Spleen (tissue), 11 donors: ENCODE data around the gene CDK11B. TPM values are rescaled to one million over a fixed set of nuclear protein-coding genes. Genes with fewer than 3 reads are reported as not detected.

Source experiments
- DNase-seq: peaks from one replicate; pipeline ENCODE4 v3.0.0-alpha.2; 2020
- H3K27ac ChIP-seq, 8 donors: fragments of 200-600 bp; sonication (generic) in 7 of 8; 1 replicate in 4 of 8; 2 replicates in 4 of 8; pipeline versions ENCODE4 v1.5.0 to v1.8.0; 2016 to 2021; ENCODE audit warnings: inconsistent platforms in 4 of 8, mild to moderate bottlenecking in 4 of 8, moderate library complexity in 1 of 8
- H3K27me3 ChIP-seq, 7 donors: fragments of 200-600 bp; sonication (generic) in 6 of 7; replicated peaks in 1 of 7; 1 replicate in 4 of 7; 2 replicates in 3 of 7; pipeline versions ENCODE4 v1.5.0 to v1.8.0; 2016 to 2021; ENCODE audit warnings: inconsistent platforms in 3 of 7, mild to moderate bottlenecking in 1 of 7
- H3K36me3 ChIP-seq, 6 donors: fragments of 200-600 bp; sonication (generic) in 5 of 6; 1 replicate in 4 of 6; 2 replicates in 2 of 6; pipeline versions ENCODE4 v1.5.0 to v1.8.0; 2016 to 2021; ENCODE audit warnings: inconsistent platforms in 2 of 6
- H3K4me1 ChIP-seq, 6 donors: fragments of 200-600 bp; sonication (generic) in 5 of 6; 1 replicate in 3 of 6; 2 replicates in 3 of 6; pipeline versions ENCODE4 v1.5.0 to v1.8.0; 2016 to 2021; ENCODE audit warnings: inconsistent platforms in 3 of 6
- H3K4me3 ChIP-seq, 8 donors: fragments of 200-600 bp; sonication (generic) in 7 of 8; 1 replicate in 4 of 8; 2 replicates in 4 of 8; pipeline versions ENCODE4 v1.5.0 to v1.8.0; 2016 to 2021; ENCODE audit warnings: inconsistent platforms in 4 of 8, mild to moderate bottlenecking in 4 of 8, moderate library complexity in 2 of 8
- H3K9me3 ChIP-seq, 8 donors: fragments of 200-600 bp; sonication (generic) in 7 of 8; 1 replicate in 4 of 8; 2 replicates in 4 of 8; pipeline versions ENCODE4 v1.5.0 to v1.8.0; 2016 to 2021; ENCODE audit warnings: inconsistent platforms in 4 of 8
- POLR2A ChIP-seq, 3 donors: fragments of 450-650 bp; IDR thresholded peaks; one replicate each; pipeline ENCODE4 v1.5.1; 2017; ENCODE audit warnings: antibody characterized with exemption in 3 of 3, mild to moderate bottlenecking in 1 of 3
- POLR2AphosphoS5 ChIP-seq, 3 donors: sonication (generic); formaldehyde crosslinking; IDR thresholded peaks; one replicate each; pipeline ENCODE4 v1.5.1; 2017; ENCODE audit warnings: antibody characterized with exemption in 3 of 3
- WGBS, 5 donors: extraction: QIAGEN DNeasy Blood & Tissue Kit in 3 of 5; methylation state at CpG; one replicate each; pipeline versions ENCODE4 v1.1.5 to v1.1.7; 2013 to 2018; 5-methylcytosine and 5-hydroxymethylcytosine counted together
- intact Hi-C: fragments of 100-400 bp; cut with DNase I; formaldehyde crosslinking; loops from one replicate; pipeline ENCODE4 v1.15.0; 2023; ENCODE audit warnings: low total_unique reads
- polyA plus RNA-seq, 3 donors: library from polyadenylated mRNA; stranded (reverse); fragments of 200-250 nt; gene quantifications; one replicate each; pipeline ENCODE4 v1.2.1, GENCODE V29; 2013
- total RNA-seq, 7 donors: library from RNA; depleted of rRNA in 3 of 7; stranded (reverse); fragments of >200 nt in 3 of 7; fragmentation: NEBNext Ultra II Directional in 4 of 7; extraction: Animal tissue kit (Norgen Biotek cat#: 25700) in 4 of 7; gene quantifications; one replicate each; pipeline versions ENCODE4 v1.1.0 to v1.2.1, GENCODE V29; 2016 to 2021
- TF ChIP-seq, protein P1 (sequence below), 11 experiments: fragments of 200-600 bp in 7 of 11; fragments of 450-650 bp in 4 of 11; sonication (generic) in 4 of 11; IDR thresholded peaks in 8 of 11; conservative IDR thresholded peaks in 3 of 11; 1 replicate in 7 of 11; 2 replicates in 4 of 11; pipeline versions ENCODE4 v1.4.0 to v1.8.0; 2016 to 2021; ENCODE audit warnings: antibody characterized with exemption in 11 of 11, inconsistent platforms in 4 of 11, mild to moderate bottlenecking in 1 of 11
- donor health status: healthy with polysubstance abuse.
- donor health status: DM: no; HTN: no; CAD: no; lungs with moderate emphysema.
- donor health status: DM: no; HTN: no; CAD: no.
- donor health status: Bipolar disorder and iron deficiency.
- donor health status: healthy.
- donor health status: DM: no; HTN: no; CAD: no.
- donor health status: DM: yes; HTN: yes; CAD: no.

The CDK11B gene
- total and polyA plus RNA-seq, 10 donors, result 19.4 to 38.2 (median 29.2) TPM

DNA sequence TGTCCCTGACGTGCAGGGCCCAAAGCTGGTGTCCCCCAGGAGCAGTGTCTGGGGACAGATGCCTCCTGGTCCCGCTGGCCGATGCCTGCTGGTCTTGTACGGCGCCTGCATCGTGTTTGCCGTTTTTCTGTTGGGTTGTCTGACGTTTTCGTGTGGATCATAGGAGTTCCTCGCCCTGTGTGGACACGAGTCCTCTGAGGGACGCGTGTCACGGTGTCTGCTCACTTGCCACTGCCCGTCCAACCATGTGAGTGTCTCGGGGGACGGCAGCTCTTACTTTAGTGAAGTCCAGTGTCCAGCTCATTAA lies 36.1 kb downstream of the CDK11B start:
- intact Hi-C loops, result no loop called here
- TF ChIP-seq POLR2AphosphoS5 (IDR thresholded peaks at IDR 0.05), result peak in 2 of 3 donors; percentile 8 to 41
- TF ChIP-seq, protein P1, sequence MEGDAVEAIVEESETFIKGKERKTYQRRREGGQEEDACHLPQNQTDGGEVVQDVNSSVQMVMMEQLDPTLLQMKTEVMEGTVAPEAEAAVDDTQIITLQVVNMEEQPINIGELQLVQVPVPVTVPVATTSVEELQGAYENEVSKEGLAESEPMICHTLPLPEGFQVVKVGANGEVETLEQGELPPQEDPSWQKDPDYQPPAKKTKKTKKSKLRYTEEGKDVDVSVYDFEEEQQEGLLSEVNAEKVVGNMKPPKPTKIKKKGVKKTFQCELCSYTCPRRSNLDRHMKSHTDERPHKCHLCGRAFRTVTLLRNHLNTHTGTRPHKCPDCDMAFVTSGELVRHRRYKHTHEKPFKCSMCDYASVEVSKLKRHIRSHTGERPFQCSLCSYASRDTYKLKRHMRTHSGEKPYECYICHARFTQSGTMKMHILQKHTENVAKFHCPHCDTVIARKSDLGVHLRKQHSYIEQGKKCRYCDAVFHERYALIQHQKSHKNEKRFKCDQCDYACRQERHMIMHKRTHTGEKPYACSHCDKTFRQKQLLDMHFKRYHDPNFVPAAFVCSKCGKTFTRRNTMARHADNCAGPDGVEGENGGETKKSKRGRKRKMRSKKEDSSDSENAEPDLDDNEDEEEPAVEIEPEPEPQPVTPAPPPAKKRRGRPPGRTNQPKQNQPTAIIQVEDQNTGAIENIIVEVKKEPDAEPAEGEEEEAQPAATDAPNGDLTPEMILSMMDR (IDR thresholded peaks at IDR 0.05 in 8 of 11, conservative IDR thresholded peaks at IDR 0.05 in 3 of 11), result no peak

DNA sequence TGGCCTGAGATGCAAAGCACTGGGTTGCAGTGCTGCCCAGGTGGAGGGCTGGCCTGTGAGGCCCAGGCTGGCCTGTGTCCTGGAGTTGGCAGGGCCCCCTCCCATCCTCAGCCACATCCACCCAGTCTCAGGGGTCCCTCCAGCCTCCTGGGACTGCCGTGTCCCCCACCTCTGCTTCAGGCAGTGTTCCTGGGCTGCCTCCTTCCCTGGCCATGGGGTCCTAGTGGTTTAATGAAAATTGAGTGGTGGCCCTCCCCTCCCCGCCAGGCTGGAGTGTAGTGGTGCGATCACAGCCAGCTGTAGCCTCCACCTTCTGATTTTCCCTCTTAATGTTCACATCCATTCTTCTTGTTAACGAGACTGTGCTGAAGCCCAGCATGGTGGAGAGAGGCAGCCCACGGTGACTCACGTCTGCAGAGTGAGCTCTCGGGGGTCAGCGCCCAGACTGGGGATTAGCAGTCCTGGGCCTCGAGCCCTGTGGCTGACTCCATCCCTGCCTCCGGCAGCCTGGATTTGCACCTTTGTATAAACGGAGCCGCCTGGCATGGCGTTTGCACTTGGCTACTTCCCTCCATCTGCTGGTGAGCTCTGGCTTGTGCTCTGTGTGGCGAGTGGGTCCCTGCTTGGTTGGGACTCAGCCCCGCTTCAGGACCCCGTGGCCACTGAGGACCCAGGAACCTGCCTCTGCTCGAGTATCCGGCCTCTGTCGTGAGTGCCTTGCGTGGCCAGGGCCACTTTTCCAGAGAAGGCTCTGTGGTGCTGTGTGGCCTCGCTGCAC lies 36.6 kb downstream of the CDK11B start:
- intact Hi-C loops, result no loop called here
- TF ChIP-seq POLR2AphosphoS5 (IDR thresholded peaks at IDR 0.05) (no peak), POLR2A (IDR thresholded peaks at IDR 0.05) (no peak)
- TF ChIP-seq, protein P1 (IDR thresholded peaks at IDR 0.05 in 8 of 11, conservative IDR thresholded peaks at IDR 0.05 in 3 of 11), result no peak
- DNase-seq, result peak; percentile 74
- Histone ChIP-seq H3K27me3 (no peaks in the 10 kb centered on the region), H3K36me3 (peaks cover 0 to 60% (median 0%) of the 10 kb centered on the region in 6 donors), H3K9me3 (no peaks in the 10 kb centered on the region), H3K4me1 (peaks cover 0 to 21% (median 9%) of the 10 kb centered on the region in 6 donors), H3K27ac (no peak overlapping the region), H3K4me3 (no peak overlapping the region)
- 85 to 93% (median 87%) methylated on average over 13 to 21 of the region's 21 CpGs for WGBS, 5 donors

More for the DNA sequence above, 36.1 kb downstream of the CDK11B start:
- no peaks in the 10 kb centered on the region for H3K9me3 ChIP-seq
- no peak overlapping the region for H3K27ac ChIP-seq
- H3K27me3 ChIP-seq, result no peaks in the 10 kb centered on the region
- peaks cover 0 to 15% (median 4%) of the 10 kb centered on the region in 6 donors for H3K4me1 ChIP-seq
- 90 to 95% (median 92%) methylated on average over 16 to 17 of the region's 17 CpGs for WGBS, 5 donors
- H3K36me3 ChIP-seq, result peaks cover 0 to 61% (median 1%) of the 10 kb centered on the region in 6 donors
- DNase-seq, result no peak
- no peak overlapping the region for H3K4me3 ChIP-seq

DNA sequence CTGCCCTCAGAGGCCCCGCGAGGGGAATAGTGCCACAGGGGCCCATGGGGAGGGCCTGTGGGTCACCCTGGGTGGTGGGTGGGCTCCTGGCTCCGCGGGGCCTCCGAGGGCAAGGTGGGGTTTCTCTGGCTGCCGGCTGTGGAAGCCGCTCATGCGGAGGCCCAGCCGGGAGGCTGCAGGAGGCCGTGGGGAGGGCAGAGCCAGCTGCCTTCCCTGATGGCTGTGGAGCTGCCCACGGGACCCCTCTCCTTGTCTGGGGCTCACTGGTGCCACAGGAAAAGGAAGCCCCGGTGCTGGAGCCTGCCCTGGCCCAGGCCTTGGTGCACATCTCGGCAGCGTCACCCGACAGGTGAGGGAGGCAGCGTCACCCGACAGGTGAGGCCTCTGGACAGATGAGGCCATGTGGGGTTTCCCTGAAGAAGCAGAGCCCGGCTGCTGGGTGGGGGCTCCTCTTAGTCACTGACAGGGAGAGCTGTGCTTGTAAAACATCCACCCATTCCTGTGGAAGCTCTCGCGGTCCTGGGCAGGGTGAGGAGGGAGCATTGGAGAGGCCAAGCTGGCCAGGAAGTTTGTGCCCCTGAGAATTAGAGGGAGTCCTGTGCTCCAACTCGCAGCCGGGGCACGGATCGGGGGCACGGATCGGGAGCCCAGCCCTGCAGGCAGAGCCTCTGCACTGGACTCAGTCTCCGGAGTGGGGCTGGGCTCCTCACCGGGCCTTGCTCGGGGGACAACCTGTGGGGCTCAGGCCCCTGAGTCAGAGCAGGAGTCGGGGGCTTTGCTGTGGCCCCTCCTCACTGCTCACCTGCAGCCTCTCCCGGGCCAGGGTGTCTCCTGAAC lies 37.4 kb downstream of the CDK11B start:
- Histone ChIP-seq H3K36me3 (peaks cover 0 to 52% (median 0%) of the 10 kb centered on the region in 6 donors), H3K4me3 (no peak overlapping the region), H3K9me3 (no peaks in the 10 kb centered on the region), H3K27me3 (no peaks in the 10 kb centered on the region), H3K27ac (no peak overlapping the region), H3K4me1 (peaks cover 7 to 29% (median 17%) of the 10 kb centered on the region in 6 donors)
- peak in 1 of 3 donors; percentile 21 for TF ChIP-seq POLR2AphosphoS5 (IDR thresholded peaks at IDR 0.05)
- TF ChIP-seq POLR2A (IDR thresholded peaks at IDR 0.05), result no peak
- intact Hi-C loops, result no loop called here
- peak; percentile 77 for DNase-seq
- 80 to 90% (median 89%) methylated on average over 18 to 31 of the region's 31 CpGs for WGBS, 5 donors

DNA sequence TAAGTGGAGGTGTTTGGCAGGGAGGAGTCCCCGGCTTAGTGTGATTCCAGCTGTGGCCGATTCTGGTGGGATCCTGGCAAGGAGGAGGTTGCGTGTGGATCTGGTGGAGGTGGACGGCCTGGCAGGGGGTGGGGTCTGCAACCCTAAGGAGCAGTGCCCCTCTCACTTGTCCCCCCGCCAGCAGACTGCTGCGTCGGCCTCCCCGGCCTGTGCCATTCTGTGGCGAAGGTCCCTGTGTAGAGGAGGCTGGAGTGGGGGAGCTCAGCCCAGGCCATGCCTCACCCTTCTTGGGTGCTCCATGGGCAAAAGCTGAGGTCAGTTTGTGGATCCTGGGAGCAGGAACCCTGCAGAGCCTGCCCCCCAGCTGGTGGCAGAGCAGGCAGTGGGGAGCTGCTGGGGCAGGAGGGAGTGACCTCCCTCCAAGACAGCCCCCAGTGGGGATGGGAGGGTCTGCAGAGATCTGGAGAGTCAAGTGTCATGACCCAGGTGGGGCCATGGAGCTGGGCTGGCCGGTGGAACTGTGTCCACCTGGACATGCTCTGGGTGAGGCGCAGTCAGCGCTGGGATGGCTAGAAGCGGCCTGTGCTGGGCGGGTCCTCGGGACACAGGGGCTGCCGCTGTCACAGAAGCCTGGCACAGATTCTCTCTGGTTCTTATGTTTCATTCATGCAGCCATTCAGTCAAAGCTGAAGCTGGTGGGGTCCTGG lies 38.2 kb downstream of the CDK11B start:
- H3K27ac ChIP-seq, result no peak overlapping the region
- H3K4me3 ChIP-seq, result no peak overlapping the region
- TF ChIP-seq, protein P1 (IDR thresholded peaks at IDR 0.05 in 8 of 11, conservative IDR thresholded peaks at IDR 0.05 in 3 of 11), result no peak
- TF ChIP-seq POLR2AphosphoS5 (IDR thresholded peaks at IDR 0.05) (no peak), POLR2A (IDR thresholded peaks at IDR 0.05) (no peak)
- H3K27me3 ChIP-seq, result no peaks in the 10 kb centered on the region
- 90 to 93% (median 90%) methylated on average over 12 to 16 of the region's 16 CpGs for WGBS, 5 donors
- peaks cover 0 to 48% (median 0%) of the 10 kb centered on the region in 6 donors for H3K36me3 ChIP-seq
- DNase-seq, result peak; percentile 75
- intact Hi-C loops, result no loop called here
- peaks cover 9 to 32% (median 20%) of the 10 kb centered on the region in 6 donors for H3K4me1 ChIP-seq
- H3K9me3 ChIP-seq, result no peaks in the 10 kb centered on the region
